Activated naive CD4-positive, alpha-beta T cell treated with anti-CD3 and anti-CD28 coated beads, Interleukin-2, amount 50 U/mL, for 72 hours (primary cell): Measurements from ENCODE around the gene SGIP1. TPM values are rescaled to one million over a fixed set of nuclear protein-coding genes. Genes with fewer than 3 reads are reported as not detected.
"Not testable (repeated sequence)": the region's sequence is repeated elsewhere in the genome, so short reads cannot be mapped to it uniquely, and the experiment has no call there.

Experiments used
- ATAC-seq, 2 donors: fragments of 150-1000 bp; cut with Tn5 transposase; 2 replicates each; pipeline ENCODE4 v1.10.0; 2021; ENCODE audit warnings: mild to moderate bottlenecking in 2 of 2, moderate library complexity in 2 of 2
- DNase-seq, 2 donors: peaks; one replicate each; pipeline ENCODE4 v3.0.0; 2021 to 2022; ENCODE audit warnings: low spot score in 2 of 2
- H3K27ac Mint-ChIP-seq, 2 donors: one replicate each; pipeline ENCODE4 v1.8.0; 2022; ENCODE audit warnings: mild to moderate bottlenecking in 2 of 2, mixed read lengths in 2 of 2
- H3K36me3 Mint-ChIP-seq, 2 donors: one replicate each; pipeline ENCODE4 v1.8.0; 2022; ENCODE audit warnings: mixed read lengths in 2 of 2
- H3K9me3 Mint-ChIP-seq, 2 donors: one replicate each; pipeline ENCODE4 v1.8.0; 2022; ENCODE audit warnings: mixed read lengths in 2 of 2
- total RNA-seq, 2 donors: library from RNA; stranded (reverse); gene quantifications; one replicate each; pipeline ENCODE4 v1.2.3, GENCODE V29; 2022

The SGIP1 gene
- total RNA-seq, 2 donors from 2014 or later: not detected

DNA sequence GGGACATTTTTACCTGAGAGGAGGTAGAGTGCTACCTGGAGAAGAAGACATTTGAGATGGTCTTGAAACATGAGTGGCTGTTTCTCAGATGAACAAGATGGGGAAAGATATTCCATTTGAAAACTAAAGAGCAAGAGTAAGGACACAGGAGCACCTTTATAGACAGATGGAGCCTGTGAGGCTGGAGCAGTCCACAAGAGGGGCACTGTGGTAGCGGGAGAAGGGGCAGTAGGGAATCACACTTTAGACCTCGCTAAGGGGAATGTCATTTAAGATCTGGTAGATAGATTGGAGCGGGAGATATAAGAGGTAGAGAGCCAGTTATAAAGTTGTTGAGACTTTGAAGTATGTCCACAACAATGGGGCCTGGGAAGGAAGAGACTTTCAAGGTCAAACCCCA lies 241.7 kb downstream of the SGIP1 start:
- no peak overlapping the region for H3K27ac Mint-ChIP-seq

DNA sequence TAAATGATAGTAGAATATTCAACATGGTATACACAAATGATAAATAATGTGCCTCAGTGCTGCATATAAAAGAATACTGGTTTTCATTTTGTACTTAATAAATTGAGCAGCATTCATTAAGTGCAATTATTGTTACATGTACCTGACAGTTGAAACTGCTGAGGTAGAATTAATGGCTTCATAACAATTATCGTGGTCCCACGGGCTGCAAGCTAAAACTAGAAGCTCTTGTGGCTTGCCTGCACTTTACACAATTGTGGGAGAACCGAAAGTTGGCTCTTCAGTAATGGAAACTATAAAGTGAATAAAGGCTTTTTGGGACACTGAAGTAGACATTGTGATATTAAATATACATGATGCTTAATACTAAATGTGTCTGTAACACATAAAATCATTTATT lies 243.9 kb downstream of the SGIP1 start:
- DNase-seq (no peak), ATAC-seq (no peak)
- Mint-ChIP-seq H3K36me3 (peaks cover 0 to 11% of the 10 kb centered on the region in 2 donors), H3K27ac (no peak overlapping the region), H3K9me3 (peaks cover 4 to 11% of the 10 kb centered on the region in 2 donors)

More for the DNA sequence above, 241.7 kb downstream of the SGIP1 start:
- peaks cover 0 to 7% of the 10 kb centered on the region in 2 donors for H3K9me3 Mint-ChIP-seq
- DNase-seq (no peak), ATAC-seq (no peak)
- peaks cover 0 to 6% of the 10 kb centered on the region in 2 donors for H3K36me3 Mint-ChIP-seq

DNA sequence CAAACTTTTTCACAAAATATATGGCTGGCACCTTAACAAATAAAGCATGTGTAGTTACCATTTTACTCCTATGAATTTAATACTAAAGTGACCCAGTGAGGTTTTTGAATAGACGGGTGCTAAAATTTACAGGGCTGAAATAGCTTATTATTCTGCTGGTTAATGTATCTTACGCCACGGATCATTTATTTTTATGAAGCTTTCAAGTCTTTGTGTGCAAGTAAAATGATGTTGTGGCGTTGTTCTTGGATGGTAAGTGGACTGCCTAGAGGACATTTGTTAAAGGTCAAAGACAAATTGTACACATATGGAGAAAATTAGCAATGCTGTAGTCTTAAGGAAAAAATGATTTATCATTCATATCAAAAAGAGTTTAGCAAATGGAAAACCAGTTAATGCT lies 244.3 kb downstream of the SGIP1 start:
- ATAC-seq (no peak), DNase-seq (no peak)
- Mint-ChIP-seq H3K9me3 (peaks cover 4 to 11% of the 10 kb centered on the region in 2 donors), H3K36me3 (peaks cover 0 to 11% of the 10 kb centered on the region in 2 donors), H3K27ac (no peak overlapping the region)

DNA sequence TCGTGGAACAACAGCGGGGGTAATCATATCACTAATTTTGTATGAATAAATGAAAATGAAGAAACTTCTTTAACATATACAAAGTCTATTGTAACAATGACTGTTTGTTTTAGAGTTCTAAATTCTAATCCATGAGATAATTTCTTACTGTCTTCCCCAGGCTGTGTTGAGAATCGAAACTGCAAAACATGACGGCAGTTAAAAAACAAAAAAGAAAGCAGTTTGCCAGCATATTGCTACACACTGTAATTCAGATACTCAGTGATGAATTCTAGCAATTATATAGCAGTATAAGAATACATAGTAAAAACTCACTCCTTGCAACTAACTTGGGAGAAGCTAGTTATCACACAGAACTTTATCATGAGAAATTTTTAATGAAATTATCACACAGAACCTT lies 245.0 kb downstream of the SGIP1 start:
- DNase-seq: no peak
- peaks cover 4 to 11% of the 10 kb centered on the region in 2 donors for H3K9me3 Mint-ChIP-seq
- H3K36me3 Mint-ChIP-seq: peaks cover 0 to 11% of the 10 kb centered on the region in 2 donors
- no peak for ATAC-seq
- no peak overlapping the region for H3K27ac Mint-ChIP-seq

DNA sequence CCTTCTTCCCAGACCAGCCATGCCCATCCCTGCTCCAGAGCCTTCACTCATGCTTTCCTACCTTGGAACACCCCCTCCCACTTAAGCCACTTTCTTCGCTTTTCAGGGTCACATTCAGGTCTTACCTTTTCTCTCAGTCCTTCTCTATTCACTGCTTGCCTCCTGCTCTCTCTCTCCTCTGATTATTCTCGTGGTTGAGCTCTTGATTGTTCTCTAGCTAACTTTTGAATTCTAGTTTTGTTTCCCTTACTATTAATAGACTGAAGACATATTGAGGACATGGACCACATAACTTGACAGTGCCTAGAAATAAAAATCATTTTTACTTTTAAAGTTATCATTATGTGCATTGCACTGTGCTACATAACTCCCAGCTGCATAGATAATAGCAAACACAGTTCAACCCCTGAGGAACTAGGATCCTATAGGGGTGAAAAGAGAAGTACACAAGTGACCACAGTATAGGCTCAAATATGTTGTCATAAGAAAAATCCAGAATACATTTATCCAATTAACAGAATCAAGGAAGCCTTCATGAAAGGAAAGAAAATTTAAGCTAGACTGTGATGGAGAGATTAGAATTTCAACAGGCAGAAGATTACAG lies 245.6 kb downstream of the SGIP1 start:
- Mint-ChIP-seq H3K27ac (no peak overlapping the region), H3K36me3 (peaks cover 0 to 11% of the 10 kb centered on the region in 2 donors), H3K9me3 (peaks cover 4 to 11% of the 10 kb centered on the region in 2 donors)
- ATAC-seq: no peak
- DNase-seq: no peak

DNA sequence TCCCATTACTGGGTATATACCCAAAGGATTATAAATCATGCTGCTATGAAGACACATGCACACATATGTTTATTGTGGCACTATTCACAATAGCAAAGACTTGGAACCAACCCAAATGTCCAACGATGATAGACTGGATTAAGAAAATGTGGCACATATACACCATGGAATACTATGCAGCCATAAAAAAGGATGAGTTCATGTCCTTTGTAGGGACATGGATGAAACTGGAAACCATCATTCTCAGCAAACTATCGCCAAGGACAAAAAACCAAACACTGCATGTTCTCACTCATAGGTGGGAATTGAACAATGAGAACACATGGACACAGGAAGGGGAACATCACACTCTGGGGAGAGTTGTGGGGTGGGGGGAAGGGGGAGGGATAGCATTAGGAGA lies 251.8 kb downstream of the SGIP1 start:
- H3K36me3 Mint-ChIP-seq, H3K27ac Mint-ChIP-seq, H3K9me3 Mint-ChIP-seq, DNase-seq, ATAC-seq: not testable (repeated sequence)

DNA sequence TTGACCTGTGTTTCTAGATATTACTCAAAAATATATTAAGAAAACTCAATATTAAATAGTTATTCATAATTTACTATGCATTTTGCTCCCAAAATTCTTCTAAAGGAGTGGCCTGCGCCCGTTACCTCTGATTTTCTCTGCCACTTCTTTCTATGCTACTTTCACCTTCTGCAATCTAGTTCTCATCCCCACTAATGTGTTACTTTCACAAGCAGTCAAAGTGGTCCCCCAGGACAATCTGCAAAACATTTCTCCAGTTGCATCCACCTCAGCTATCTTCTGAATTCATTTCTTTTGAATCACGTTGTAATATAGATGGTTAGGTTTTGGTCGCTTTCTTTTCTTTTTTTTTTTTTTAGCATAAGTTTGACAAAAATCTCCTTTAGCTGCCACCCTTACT lies 253.7 kb downstream of the SGIP1 start:
- Mint-ChIP-seq H3K36me3 (no peaks in the 10 kb centered on the region), H3K27ac (no peak overlapping the region), H3K9me3 (no peaks in the 10 kb centered on the region)
- peak in 1 of 2 donors; percentile 67 for ATAC-seq
- DNase-seq: no peak

DNA sequence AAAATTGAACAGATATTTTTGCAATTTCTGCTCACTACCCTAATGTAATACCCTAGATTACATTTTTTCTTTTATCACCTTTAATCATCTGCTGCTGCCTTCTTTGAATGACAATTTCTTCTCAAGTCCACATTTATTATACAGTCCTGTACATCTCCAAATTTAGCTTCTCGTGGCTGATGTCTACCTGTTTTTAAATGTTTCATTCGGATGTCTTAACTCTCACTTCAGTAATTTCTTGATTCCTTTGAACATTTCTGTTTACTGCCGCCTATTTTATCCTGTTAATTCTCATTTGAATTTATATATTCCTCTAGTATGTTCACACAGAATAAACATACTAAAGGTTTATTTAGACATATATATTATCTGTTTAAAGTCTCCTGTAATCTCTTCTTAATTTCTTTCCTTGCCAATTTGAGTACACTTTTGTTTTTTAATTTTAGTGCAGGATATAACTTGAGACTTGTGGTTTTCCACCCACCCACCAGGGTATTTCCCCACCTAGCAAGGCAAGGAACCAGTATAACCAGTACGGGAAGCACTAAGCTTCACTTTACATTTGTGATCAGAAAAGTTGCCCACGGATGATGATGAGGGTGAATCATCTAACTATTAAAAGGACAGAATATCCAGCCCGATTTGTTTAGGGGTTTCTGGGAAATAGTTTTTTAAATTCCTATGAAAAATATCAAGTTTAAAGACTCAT lies 254.4 kb downstream of the SGIP1 start:
- Mint-ChIP-seq H3K27ac (peak overlapping the region; percentile 39 to 72), H3K36me3 (no peaks in the 10 kb centered on the region), H3K9me3 (no peaks in the 10 kb centered on the region)
- peak; percentile 91 for ATAC-seq
- DNase-seq: peak in 1 of 2 donors; percentile 40

DNA sequence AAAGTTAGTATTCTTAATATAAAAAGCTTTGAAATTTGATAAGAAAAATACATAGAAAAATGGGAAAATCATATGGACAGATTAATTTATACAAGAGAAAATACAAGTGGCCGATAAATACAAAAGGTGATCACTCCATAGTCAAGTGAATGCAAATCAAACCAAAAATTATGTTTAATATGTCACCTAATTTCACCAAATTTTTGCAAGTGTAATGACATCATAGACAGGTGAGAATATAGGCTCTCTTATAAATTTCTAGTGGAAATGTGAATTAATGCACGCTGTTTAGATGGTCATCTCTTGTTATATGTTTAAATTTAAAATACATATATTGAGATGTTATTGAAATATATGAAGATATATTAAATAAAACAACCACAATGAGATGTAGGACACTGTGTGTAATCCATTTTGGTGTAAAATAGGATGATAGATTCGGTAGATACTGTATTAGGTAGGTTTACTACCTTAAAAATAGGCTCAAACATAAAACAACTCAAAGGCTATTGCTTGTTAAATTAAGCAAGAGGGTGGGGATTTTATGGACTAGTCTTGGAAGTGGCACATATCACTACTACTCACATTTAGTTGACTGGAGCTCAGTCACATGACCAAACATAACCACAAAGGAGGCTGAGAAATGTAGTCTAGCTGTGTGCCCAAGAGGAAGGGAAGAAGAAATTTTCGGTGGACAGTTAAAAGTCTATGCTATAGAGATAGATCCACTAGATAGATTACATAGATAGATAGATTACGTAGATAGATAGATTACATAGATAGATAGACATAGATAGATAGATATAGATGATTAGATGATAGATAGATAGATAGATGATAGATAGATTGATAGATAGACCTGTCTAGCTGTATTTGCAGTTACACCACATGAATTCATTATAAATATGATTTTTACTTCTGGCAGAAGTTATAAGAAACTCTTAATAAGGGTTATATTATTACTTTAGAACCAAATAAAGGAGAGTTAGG lies 258.0 kb downstream of the SGIP1 start:
- ATAC-seq (no peak), DNase-seq (no peak)
- H3K36me3 Mint-ChIP-seq: no peaks in the 10 kb centered on the region
- no peaks in the 10 kb centered on the region for H3K9me3 Mint-ChIP-seq
- no peak overlapping the region for H3K27ac Mint-ChIP-seq

DNA sequence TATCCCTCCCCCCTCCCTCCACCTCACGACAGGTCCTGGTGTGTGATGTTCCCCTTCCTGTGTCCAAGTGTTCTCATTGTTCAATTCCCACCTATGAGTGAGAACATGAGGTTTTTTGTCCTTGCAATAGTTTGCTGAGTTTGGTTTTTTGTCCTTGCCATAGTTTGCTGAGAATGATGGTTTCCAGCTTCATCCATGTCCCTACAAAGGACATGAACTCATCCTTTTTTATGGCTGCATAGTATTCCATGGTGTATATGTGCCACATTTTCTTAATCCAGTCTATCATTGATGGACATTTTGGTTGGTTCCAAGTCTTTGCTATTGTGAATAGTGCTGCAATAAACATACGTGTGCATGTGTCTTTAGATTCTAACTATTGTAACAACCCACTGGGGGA lies 261.9 kb downstream of the SGIP1 start:
- not testable (repeated sequence) for H3K9me3 Mint-ChIP-seq, ATAC-seq

More for the DNA sequence above, 261.9 kb downstream of the SGIP1 start:
- not testable (repeated sequence) for DNase-seq, H3K27ac Mint-ChIP-seq, H3K36me3 Mint-ChIP-seq

Other genes with a start within 250 kb of the SGIP1 start
- not detected for gene DYNLT5, start 218.3 kb downstream of the SGIP1 start, total RNA-seq